HepG2 (cell line): ENCODE data around the gene NPPB. TPM values are rescaled to one million over a fixed set of nuclear protein-coding genes. Genes with fewer than 3 reads are reported as not detected.

ENCODE experiments used
- ARNT2 ChIP-seq: sonication (generic); formaldehyde crosslinking; IDR thresholded peaks from 2 replicates; pipeline ENCODE4 v1.8.0; 2022; ENCODE audit warnings: mild to moderate bottlenecking, low read depth, missing genetic modification reagents, moderate library complexity
- ATM ChIP-seq: fragments of 450-650 bp; IDR thresholded peaks from 2 replicates; pipeline ENCODE4 v1.7.1; 2017; ENCODE audit warnings: mild to moderate bottlenecking, borderline replicate concordance
- ZNF407 ChIP-seq: sonication (generic); formaldehyde crosslinking; IDR thresholded peaks from one replicate; pipeline ENCODE4 v1.5.1; 2020; ENCODE audit warnings: mild to moderate bottlenecking, missing genetic modification reagents; ENCODE audit errors: not compliant biosample characterization
- polyA plus RNA-seq, 8 experiments: library from polyadenylated mRNA; depleted of rRNA in 3 of 8; stranded (reverse) in 7 of 8; unstranded in 1 of 8; fragments of >200 nt; fragmentation: Illumina TruSeq in 4 of 8; extraction: Trizol in 4 of 8; gene quantifications; 2 replicates each; pipeline versions ENCODE4 v1.2.1 to v1.2.3, GENCODE V29; 2011 to 2016; ENCODE audit warnings: low read depth in 4 of 8, missing spikeins in 1 of 8, mixed read lengths in 1 of 8; ENCODE audit not compliant: insufficient read depth in 1 of 8
- total RNA-seq, 5 experiments: library from RNA; depleted of rRNA; stranded (reverse); fragments of >200 nt; fragmentation: Illumina TruSeq; extraction: Trizol; gene quantifications; 2 replicates each; pipeline ENCODE4 v1.2.3, GENCODE V29; 2016; ENCODE audit warnings: low read depth in 1 of 5
- TF ChIP-seq, protein P1 (sequence below): sonication (generic); formaldehyde crosslinking; IDR thresholded peaks from 2 replicates; pipeline ENCODE4 v1.4.0; 2020; ENCODE audit warnings: missing genetic modification reagents, mild to moderate bottlenecking, borderline replicate concordance

NPPB gene
- total and polyA plus RNA-seq, 2 of the 13 experiments (the other 11 are each of a cell fraction or from before 2014, with no cell fraction given): 1.9 TPM; not detected in 1

DNA sequence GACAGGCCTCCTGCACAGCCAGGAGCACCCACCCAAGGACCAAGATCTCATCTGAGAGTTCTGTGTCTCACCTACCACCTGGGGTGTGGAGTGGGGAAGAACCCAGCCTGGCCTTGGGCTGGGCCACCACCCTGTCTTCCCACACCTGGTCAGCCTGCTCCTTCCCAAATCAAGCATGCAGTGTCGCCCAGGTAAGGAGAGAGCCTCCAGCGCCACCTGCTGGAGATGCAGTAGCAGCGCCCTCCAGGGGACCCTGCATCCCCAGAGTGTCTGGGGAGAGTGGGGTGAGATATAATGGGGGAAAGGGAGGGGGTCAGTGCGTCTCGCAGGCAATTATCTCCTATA, 35.1 kb upstream of the NPPB start (continued):
- TF ChIP-seq ZNF407: no peak
- TF ChIP-seq, protein P1, sequence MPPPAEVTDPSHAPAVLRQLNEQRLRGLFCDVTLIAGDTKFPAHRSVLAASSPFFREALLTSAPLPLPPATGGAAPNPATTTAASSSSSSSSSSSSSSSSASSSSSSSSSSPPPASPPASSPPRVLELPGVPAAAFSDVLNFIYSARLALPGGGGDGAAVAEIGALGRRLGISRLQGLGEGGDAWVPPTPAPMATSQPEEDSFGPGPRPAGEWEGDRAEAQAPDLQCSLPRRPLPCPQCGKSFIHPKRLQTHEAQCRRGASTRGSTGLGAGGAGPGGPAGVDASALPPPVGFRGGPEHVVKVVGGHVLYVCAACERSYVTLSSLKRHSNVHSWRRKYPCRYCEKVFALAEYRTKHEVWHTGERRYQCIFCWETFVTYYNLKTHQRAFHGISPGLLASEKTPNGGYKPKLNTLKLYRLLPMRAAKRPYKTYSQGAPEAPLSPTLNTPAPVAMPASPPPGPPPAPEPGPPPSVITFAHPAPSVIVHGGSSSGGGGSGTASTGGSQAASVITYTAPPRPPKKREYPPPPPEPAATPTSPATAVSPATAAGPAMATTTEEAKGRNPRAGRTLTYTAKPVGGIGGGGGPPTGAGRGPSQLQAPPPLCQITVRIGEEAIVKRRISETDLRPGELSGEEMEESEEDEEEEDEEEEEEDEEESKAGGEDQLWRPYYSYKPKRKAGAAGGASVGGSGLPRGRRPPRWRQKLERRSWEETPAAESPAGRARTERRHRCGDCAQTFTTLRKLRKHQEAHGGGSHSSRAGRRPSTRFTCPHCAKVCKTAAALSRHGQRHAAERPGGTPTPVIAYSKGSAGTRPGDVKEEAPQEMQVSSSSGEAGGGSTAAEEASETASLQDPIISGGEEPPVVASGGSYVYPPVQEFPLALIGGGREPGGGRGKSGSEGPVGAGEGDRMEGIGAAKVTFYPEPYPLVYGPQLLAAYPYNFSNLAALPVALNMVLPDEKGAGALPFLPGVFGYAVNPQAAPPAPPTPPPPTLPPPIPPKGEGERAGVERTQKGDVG (CRISPR knock-in tag): no peak
- TF ChIP-seq ARNT2 (CRISPR knock-in tag): no peak
- TF ChIP-seq ATM: no peak
- TF ChIP-seq, all 625 proteins: peak for 27
